Right forelimb (tissue), 1 donor: Measurements from ENCODE around the gene UBE3B.

ENCODE experiments used
- DNase-seq: peaks from one replicate; pipeline ENCODE4 v3.0.0-alpha.2; 2018

Gene UBE3B

DNA sequence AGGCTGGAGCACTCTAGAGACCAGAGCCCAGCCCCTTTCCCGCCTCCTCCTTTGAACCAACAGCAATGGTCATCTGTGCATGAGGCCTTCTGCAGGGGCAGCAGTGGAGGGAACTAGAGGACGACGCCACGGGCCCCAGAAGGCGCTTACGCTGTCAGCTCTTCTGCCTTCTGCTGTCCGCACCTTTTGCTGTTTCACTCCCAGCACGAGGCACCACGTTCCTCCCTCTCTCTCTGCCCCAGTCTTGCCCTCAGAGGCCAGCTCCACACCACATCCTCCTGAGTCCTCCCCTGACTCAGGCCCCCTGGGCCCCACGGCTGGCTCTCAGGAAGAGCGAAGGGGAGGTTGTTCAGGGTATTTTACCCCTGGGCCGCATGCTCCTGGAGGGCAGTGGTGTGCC lies 80.4 kb downstream of the UBE3B start:
- no peak for DNase-seq

DNA sequence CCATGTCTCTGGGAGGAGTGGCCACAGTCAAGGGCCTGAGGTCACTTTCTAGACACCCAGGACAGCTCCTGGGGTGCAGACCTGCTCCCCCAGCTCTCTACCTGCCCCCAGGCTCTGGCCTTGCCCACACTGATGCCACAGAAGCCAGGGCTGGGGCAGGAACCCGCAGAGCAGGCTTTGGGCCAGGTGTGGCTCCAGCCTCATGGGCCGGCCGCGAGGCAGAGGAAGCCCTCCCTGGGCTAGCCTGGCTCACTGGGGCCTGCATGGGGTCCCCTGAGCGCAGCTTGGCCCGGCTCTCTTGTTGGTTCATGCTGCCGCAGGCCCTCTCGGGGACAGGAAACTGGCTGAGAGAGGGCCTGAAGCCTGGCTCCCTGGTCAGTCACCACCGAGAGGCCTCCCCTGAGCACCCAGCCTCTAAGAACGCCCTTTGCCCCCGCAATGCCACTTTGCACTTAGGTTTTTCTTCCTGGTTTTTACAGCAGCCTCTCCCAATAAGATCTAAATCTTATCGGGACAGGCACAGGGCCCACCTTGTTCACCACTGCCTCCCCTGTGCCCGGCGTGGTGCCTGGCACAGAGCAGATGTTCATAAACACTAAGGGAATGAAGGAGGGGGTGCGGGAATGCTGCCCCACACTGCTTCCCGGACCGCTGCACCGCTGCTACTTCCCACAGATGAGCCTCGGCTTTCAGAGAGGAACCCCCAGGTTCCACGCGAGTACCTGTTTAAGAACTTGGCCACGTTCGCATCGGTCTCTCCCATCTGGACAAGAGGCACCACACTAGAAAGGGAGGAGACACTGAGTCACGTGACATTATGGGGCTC lies 81.2 kb downstream of the UBE3B start:
- DNase-seq: no peak

DNA sequence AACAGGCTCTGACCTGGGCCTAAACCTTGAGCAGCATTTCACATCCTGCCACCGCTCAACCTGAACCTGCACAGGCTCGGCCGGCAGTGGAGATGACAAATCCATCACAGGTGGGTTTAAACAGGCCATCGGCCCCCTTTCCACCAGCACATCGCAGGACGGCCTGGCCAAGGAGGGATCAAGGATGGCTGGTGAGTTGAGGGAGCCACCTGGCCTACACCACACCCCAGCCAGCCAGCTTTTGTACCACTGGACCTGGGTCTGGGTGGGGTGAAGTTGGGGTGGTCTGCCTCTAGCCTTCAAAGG lies 81.7 kb downstream of the UBE3B start:
- DNase-seq: no peak

DNA sequence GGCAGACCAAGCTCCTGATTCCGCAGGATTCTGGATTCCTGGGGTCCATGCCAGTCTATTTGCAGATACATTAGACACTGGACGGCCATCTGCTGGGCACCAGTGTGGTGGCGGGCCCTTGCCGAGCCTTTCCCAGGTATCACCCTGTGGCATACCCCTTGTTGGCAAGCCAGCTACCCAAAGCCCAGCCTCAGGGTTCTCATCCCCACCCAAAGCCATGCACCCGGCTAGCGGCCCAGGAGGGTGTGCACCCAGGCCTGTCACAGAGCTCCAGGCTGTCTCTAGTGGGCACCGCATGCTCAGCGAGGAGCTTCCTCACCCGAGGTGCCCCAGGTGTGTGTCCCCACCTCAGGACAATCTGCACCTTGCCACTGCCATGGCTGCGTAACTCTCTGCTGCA lies 82.2 kb downstream of the UBE3B start:
- DNase-seq: no peak

DNA sequence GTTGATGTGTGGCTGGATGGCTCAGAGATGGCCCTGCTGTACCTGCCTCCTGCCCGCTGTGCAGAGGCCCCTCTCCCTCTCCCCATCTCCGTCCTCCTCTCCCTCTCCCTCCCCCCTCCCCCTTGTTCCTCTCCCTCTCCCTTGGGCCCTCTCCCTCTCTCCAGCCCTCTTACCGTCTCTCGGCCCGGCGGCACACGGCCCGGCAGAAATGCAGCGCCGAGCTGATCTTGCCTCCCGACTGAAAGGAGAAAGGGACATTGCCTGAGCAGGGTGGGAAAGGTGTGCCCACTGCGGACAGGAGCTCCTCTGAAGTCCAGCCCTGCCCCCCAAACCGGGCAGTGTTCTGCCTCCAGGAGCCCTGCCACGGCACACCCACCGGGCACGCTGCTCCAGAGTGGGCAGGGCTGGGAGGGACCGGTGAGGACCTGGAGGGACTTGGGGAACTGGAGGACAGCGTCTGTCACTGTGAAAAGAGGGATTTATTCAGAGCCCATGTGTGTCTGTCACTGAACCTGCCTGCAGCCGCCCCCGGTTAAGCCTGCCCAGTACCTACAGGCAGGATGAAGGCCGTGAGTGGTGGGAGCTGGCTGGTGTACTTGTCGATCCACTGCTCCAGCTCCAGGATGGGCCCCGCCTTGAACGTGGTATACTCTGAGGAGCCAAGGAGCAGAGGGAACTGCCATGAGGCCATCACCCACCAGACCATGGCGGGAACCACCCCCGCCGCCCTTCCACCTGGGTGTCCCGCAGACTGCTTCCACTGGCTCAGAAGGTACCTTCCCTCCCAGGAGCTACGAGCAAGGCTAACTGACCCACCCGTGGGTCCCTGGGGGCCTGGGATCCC lies 83.7 kb downstream of the UBE3B start:
- no peak for DNase-seq

DNA sequence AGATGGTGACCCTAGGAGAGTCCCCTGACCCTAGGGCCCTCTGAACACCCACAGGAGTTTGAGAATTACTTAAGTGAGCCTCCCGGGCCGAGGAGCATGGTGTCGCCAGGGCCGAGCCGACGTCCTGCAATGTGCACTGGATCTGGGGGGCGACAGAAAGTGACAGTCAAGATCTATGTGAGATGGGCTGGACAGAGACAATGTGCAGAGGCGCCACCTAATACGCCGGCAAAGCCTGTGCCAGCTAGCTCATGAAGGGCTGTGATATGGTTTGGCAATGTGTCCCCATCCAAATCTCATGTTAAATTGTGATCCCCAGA lies 84.2 kb downstream of the UBE3B start:
- no peak for DNase-seq

DNA sequence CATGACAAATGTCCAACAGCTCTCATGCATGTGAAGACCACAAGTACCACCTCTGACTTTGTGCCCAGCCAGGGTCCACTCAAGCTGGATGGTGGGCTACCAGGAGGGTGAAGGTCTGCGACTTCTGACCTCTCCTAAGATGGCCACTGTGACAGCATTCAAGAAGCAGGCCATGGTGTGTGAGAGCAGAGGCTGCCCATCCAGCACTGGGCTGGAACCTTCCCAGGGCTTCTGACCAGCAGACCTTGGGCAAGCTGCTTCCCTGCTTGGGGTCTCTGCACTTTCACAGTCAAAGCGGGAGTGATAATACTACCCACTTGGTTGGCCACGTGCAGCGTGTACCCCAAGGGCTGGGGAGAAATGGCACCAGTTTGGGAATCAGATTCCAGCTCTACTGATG lies 85.4 kb downstream of the UBE3B start:
- DNase-seq: no peak

DNA sequence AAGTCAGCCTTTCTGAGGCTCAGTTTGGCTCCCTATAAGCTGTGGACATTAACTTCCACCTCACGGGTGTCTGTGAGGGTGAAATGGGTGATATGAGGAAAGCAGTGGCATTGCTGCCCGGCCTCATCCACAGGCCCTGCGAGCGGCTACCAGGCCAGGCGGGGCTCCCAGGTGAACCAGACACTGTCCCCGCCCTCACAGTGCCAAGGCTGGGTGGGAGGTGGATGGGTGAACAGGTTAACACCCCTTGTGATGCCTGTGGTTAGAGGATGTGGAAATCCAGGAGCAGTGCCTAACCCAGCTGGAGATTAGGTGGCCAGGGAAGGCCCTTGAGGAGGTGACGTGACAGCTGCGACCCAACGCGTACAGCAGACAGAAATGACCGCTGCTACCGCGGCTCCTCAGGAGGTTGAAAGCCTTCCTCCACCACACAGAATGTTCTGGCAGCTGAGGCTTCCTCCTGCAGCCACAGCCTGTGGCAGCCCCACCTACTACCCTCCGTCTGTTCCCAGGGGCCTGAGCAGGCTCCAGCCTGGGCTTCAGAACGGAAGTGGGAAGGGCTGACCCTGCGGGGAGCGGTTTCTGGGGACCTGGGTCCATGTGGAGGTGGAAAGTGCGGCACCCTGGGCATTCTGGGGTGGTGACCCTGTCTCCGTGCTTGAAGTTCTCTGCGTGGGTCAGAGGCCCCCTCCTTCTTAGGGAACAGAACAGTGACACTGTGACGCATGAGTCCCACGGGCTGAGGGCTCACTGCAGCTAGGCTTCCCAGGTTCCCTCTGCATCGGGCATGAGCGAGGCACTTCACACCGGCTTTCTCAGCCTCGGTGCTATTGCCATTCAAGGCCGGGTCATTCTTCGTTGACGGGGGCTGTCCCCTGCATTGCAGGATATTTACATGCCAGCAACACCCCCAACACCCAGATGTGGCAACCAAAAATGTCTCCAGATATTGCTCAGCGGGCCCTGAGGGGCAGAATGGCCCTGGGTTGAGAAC lies 86.2 kb downstream of the UBE3B start:
- no peak for DNase-seq

DNA sequence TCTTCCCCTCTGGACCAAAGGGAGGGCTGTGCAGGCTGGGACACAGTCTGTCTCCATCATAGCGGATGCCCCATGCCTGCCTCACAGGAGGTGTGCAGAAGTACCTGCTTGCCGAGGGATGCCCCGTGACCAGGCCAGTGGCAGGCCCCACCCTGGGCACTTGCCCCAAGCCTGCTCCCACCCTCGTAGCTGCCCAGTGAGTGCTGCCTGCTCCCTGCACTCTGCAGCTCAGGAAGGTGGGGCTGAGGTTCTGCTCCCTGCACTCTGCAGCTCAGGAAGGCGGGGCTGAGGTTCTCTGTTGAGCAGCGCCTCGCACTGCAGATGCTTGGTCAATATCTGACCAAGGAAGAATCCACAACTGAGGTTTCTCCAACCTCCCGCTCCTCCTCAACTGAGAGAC lies 89.0 kb downstream of the UBE3B start:
- no peak for DNase-seq

DNA sequence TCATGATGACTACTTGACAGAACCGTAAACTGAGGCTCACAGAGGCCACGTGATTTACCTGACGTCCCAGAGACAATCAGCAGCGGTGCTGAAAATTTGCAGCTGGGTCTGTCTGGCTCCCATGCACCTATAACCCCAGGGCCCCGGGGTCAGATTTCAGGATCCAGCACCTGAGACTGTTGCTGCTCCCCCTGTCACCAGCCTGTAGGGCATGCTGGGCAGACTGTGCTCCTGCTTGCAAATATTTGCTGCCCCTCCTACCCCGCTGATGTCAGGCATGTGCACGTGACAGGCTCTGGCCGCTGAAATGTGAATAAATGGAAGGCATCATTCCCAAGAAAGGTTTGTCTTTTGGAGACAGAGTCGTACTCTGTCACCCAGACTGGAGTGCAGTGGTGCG lies 89.9 kb downstream of the UBE3B start:
- no peak for DNase-seq

DNA sequence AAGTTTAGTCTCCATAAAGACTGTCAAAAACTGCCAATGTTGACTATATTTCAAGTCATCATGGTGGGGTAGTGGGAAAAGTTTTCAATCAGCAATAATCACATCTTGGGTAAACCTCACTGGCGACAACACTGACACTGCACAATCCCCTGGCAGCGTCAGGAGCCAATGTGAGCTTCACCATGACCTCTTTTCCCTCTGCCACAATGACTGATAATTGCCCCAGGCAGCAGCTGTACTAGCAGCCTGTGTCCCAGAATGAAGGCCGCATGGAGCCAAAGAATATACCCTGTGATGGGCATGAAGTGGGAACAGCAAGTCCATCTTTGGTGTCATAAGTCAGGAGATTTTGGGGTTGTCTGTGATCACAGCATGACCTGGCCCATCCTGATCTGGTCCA lies 90.5 kb downstream of the UBE3B start:
- DNase-seq: no peak

DNA sequence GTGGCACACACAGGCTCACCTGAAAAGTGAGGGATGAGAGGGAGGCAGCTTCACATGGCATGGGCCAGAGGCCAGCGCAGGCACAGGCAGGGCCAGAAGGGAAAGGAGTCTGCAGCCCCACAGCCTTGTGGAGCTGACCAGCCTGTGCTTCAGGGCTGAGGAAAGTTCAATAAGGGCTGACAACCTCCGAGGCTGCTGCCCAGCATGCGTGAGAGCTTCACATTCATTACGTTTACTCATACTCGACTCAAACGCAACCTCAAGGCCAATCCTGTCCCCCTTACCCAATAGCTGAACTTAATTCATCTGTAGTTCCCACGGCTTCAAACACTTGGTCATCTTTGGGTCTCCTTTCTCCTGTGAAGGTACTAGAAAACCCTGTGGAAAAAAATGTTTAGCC lies 91.1 kb downstream of the UBE3B start:
- no peak for DNase-seq

DNA sequence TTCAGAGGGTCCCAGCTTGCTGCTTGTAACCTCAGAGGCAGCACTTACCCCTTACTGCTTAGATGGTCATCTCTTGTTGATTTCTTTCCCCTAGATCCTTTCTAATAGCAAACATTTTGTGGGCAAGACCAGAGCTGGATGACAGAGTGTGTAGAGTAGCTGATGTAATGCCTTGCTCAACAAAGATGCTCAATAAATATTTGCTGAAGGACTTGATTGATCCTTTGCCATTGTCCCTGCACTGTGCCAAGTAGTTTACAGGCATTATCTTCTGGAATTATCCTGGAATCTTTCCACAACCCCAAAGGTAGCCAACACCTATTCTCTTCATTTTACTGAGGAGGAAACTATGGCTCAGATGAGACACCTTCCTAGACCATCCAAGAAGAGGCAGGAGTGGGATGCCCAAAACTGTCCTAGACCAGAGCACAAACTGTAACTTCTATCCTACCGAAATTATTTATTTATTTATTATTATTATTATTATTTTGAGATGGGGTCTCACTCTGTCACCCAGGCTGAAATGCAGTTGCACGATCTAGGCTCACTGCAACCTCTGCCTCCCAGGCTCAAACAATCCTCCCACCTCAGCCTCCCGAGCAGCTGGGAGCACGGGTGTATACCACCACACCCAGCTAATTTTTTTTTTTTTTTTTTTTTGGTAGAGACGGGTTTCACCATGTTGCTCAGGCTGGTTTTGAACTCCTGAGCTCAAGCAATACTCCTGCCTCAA lies 94.5 kb downstream of the UBE3B start:
- no peak for DNase-seq

DNA sequence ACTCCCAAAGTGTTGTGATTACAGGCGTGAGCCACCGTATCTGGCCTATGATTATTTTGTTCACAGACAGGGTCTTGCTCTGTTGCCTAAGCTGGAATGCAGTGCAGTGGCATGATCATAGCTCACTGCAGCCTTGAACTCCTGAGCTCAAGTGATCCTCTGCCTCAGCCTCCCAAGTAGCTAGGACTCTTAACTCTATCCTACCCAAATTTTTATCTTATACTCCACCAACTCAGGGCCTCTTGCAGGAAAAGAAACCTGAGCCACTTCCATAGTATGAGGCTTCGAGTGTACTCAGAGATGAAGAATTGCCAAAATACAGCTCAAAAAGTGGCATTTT lies 95.0 kb downstream of the UBE3B start:
- no peak for DNase-seq

DNA sequence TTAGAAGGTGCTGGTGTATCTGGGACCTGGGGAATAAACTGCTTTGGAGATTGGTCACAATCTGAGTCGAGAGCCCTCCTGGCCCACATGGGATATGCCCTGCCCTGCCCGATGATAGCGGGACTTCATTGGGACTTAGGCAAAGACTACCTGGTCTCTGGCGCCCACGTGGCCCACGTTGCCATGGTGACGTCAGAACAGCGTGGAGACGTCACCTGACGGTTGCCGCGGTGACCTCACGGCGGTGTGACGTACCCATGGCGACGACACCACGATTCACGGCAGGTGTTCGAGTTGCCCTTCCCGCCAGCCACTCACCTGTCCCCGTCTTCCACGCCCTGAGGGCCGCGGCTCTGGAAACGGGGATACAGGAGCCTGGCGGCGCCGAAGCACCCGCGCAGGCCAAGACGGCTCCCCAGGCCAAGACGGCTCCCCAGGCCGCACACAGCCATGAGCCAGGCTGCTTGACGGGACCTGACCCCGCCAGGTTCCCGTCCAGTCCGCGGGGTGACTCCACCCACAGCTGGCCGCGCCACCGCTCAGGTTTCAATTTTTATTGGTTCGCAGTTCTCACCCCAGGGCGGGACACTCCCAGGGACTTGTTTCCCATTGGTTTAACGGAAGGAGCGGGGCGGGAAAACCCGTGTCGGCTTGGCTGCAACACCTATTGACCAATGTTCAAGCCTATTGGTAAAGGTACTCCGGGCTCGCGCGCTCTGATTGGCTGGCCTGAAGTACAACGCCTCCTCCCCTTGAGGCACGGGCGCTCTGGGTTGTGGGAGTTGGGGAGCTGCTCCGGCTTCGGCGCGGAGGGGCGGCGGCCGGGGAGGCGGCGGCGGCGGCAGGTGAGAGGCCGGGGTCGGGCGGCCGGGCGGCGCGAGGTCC lies 95.8 kb downstream of the UBE3B start, which contains the start of the genes MMAB and MVK:
Gene MMAB (minus strand): TSS at position 476 of the 885 bp plus-strand sequence. CDS start 24 bp downstream, at position 452.
Gene MVK (plus strand): TSS at position 766 of the 885 bp plus-strand sequence. CDS start 1,029 bp downstream, outside the sequence.
- peak; percentile 99 for DNase-seq

DNA sequence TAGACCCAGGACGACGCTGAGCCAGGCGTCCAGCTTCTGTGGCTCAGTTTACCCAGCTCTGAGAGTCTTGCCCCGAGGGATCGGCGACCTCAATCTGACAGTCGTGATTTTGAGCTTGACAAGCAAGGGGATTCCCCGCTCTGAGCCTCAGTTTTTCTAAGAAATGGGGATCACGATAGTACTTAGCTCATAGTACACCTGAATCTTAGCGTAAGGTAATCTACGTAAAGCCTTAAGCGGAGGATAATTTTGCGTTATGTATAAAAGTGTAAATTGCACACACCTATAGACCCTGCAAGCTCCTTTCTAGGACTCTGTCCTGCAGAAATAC lies 96.4 kb downstream of the UBE3B start:
- no peak for DNase-seq

DNA sequence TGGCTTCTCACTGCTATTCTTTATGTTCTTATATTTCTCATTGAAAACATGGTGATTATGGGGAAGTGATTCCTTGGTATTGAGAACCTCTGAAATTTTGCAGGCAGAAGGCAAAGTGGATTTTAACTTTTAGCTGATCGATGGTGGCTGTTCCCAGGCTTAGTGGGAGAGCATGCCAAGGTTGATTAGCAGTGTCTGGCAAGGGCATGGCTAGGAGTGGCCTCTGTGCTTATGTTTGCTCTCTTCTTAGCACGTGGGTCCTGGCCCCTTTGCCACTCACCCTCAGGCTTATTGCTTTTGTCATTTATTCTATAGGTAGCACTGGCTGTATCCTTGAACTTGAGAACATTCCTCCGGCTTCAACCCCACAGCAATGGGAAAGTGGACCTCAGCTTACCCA lies 98.2 kb downstream of the UBE3B start:
- DNase-seq: no peak

DNA sequence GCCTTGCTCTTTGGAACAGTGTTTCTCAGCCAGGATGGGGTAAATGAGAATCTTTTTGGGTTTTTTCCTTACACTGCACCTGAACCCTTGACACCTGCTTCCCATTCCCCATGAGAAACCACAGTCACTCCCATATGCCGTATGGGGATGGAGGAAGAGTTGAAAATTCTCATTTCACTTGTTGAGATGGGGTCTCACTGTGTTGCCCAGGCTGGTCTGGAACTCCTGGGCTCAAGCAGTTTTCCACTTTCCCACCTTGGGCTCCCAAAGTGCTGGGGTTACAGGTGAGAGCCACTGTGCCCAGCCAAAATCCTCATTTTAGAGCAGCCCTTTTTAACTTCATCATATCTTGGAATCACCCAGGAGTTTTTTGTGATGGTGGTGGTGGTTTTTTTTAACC lies 99.9 kb downstream of the UBE3B start:
- DNase-seq: no peak

DNA sequence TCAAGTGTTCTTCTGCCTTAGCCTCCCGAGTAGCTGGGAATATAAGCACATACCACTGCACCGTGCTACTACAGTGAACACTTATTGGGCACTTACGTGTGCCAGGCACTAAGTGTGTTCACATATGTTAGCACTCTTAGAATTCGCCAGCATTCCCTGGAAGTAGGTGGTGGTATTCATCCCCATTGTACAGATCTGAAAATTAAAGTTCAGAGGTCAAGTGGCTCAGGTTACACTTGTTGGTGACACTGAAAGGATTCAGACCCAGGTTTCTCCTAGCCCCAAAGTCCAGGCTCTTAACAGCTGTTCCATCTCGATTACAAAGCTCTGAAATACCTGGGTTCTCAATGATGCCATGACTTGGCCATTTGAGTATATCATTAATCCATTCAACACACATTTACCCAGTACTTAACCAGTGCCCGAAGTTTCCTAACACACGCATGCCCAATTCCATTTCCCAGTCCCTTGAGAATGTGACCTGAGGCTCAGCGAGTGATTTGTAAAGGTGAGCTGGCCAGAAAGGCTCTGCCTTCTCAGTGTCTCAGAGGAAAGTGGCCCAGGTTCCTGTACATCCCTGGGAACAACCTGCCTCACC lies 101.0 kb downstream of the UBE3B start:
- no peak for DNase-seq

DNA sequence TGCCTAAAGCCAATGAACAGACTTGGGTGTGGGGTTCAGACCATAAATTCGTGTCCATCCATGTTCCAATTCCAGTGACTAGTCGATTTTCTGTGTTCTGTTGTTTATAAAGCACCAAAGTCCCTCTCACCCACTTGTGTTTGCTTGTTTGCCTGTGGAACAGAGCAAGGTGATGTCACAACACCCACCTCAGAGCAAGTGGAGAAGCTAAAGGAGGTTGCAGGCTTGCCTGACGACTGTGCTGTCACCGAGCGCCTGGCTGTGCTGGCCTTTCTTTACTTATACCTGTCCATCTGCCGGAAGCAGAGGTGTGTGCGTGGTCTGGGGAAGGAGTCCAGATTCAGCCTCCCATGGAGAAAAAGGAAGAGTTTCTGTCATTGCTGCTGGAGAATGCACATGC lies 102.2 kb downstream of the UBE3B start:
- no peak for DNase-seq

DNA sequence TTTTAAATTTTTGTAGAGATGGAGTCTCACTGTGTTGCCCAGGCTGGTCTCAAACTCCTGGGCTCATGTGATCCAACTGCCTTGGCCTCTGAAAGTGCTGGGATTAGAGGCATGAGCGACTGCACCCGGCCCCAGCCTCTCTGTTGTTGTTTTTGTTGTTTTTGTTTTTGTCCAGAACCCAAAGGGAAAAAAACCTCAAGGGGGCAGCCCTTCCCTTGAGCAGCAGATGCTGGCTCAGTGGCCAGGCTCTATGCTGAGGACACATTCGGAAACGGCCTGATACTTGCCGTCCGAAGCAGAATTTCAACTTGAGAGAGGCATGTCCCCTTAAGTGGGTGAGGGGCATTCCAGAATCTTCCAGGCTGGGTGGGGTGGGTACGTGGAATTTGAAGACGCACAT lies 102.8 kb downstream of the UBE3B start:
- no peak for DNase-seq
